Gastroesophageal sphincter (tissue), 3 donors: ENCODE measurements around the gene DFFB.

Source experiments
- CTCF ChIP-seq, 4 experiments: fragments of 200-600 bp in 2 of 4; fragments of 450-650 bp in 2 of 4; sonication (generic) in 1 of 4; IDR thresholded peaks; one replicate each; pipeline ENCODE4 v1.5.1; 2017 to 2019; ENCODE audit warnings: antibody characterized with exemption in 4 of 4, mild to moderate bottlenecking in 2 of 4, moderate library complexity in 2 of 4
- EP300 ChIP-seq: sonication (generic); formaldehyde crosslinking; IDR thresholded peaks from one replicate; pipeline ENCODE4 v1.6.1; 2017; ENCODE audit warnings: antibody characterized with exemption, mild to moderate bottlenecking
- POLR2A ChIP-seq, 2 donors: fragments of 450-650 bp; IDR thresholded peaks; one replicate each; pipeline ENCODE4 v1.6.1; 2017; ENCODE audit warnings: antibody characterized with exemption in 2 of 2, mild to moderate bottlenecking in 2 of 2, moderate library complexity in 1 of 2

- no peak for TF ChIP-seq CTCF (IDR thresholded peaks at IDR 0.05)
- TF ChIP-seq POLR2A (IDR thresholded peaks at IDR 0.05), result no peak
- no peak for TF ChIP-seq EP300
Measured at GRCh38 chr1:3817138-3817740, 40.0 kb upstream of the DFFB start.
